ENCODE results near the gene COPZ1. TPM values are rescaled to one million over a fixed set of nuclear protein-coding genes. Genes with fewer than 3 reads are reported as not detected.
A peak's percentile ranks its signal among the peaks of the same experiment; 100 is the strongest.

The COPZ1 gene
- total RNA-seq, 2 donors from 2014 or later = 79.2 to 154 TPM

DNA sequence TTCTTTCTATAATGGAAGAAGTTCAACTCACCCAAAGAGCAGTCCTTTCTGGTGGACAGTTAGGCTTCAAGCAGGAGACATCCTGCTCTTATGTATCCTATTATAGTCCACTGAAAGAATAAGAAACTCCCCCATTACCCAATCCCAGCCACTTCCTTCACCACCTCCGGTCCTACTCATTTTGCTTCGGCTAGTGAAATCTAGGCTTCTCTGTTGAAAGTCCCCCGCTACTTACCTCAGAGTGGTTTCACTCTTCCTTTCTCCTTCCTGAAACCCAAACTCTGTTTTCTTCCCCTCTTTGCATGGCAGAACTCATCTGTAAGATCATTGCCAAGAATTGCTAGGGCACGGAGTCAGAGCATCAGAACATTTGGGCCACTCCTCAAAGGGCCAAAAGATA is 39.5 kb downstream of the COPZ1 start, which contains the start of gene GPR84:
Gene GPR84 (minus strand): TSS at position 74 of the 400 bp plus-strand sequence. CDS start 635 bp downstream, outside the sequence.
- H3K9me3 ChIP-seq = no peaks in the 10 kb centered on the region
- no peaks in the 10 kb centered on the region for H3K27me3 ChIP-seq
- no peak within 1 kb of the TSS for H3K27ac ChIP-seq
- H3K36me3 ChIP-seq = no peaks in the 10 kb centered on the region
- TF ChIP-seq, protein P1, sequence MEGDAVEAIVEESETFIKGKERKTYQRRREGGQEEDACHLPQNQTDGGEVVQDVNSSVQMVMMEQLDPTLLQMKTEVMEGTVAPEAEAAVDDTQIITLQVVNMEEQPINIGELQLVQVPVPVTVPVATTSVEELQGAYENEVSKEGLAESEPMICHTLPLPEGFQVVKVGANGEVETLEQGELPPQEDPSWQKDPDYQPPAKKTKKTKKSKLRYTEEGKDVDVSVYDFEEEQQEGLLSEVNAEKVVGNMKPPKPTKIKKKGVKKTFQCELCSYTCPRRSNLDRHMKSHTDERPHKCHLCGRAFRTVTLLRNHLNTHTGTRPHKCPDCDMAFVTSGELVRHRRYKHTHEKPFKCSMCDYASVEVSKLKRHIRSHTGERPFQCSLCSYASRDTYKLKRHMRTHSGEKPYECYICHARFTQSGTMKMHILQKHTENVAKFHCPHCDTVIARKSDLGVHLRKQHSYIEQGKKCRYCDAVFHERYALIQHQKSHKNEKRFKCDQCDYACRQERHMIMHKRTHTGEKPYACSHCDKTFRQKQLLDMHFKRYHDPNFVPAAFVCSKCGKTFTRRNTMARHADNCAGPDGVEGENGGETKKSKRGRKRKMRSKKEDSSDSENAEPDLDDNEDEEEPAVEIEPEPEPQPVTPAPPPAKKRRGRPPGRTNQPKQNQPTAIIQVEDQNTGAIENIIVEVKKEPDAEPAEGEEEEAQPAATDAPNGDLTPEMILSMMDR (IDR thresholded peaks at IDR 0.05) = no peak
- H3K4me1 ChIP-seq = peaks cover 0 to 26% of the 10 kb centered on the region in 2 donors
- H3K4me3 ChIP-seq = no peak within 1 kb of the TSS
- no peak for DNase-seq (ENCODE audit: low spot score)

DNA sequence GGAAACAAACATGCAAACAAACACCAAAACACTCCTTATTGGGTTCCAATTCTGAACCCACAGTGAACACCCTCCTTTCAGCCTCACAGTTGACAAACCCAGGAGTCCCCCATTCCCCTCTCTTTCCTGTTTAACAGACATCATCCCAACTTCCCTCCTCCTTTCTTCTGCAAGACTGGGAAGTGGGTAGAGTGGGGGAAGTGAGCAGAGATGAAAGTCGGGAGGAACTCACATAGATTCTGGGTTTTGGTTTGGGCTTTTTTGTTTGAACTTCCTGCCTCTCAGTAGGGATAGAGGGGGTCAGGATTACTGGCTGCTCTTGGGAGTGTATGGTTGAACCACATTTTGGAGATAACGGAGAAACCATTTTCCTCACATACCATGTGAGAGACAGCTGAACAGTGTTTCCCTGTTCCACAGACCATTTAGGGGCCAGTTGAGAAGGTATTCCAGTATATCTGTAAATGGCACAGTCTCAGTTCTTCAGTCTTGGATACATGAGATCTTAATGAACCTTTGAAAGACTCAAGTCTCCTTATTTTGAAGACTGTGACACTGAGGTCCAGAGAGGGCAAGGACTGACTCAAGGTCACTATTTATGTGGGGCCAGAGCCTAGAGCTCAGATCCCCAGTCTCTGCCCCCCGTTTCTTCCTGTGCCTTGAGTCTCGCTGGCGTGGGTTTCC is 43.2 kb downstream of the COPZ1 start:
- no peaks in the 10 kb centered on the region for H3K36me3 ChIP-seq
- H3K4me3 ChIP-seq = peak overlapping the region in 1 of 2 donors; percentile 50
- H3K27me3 ChIP-seq = no peaks in the 10 kb centered on the region
- TF ChIP-seq, protein P1 (IDR thresholded peaks at IDR 0.05) = no peak
- H3K4me1 ChIP-seq = peaks cover 0 to 45% of the 10 kb centered on the region in 2 donors
- no peaks in the 10 kb centered on the region for H3K9me3 ChIP-seq
- DNase-seq (ENCODE audit: low spot score) = no peak
- peak overlapping the region; percentile 73 to 92 for H3K27ac ChIP-seq

DNA sequence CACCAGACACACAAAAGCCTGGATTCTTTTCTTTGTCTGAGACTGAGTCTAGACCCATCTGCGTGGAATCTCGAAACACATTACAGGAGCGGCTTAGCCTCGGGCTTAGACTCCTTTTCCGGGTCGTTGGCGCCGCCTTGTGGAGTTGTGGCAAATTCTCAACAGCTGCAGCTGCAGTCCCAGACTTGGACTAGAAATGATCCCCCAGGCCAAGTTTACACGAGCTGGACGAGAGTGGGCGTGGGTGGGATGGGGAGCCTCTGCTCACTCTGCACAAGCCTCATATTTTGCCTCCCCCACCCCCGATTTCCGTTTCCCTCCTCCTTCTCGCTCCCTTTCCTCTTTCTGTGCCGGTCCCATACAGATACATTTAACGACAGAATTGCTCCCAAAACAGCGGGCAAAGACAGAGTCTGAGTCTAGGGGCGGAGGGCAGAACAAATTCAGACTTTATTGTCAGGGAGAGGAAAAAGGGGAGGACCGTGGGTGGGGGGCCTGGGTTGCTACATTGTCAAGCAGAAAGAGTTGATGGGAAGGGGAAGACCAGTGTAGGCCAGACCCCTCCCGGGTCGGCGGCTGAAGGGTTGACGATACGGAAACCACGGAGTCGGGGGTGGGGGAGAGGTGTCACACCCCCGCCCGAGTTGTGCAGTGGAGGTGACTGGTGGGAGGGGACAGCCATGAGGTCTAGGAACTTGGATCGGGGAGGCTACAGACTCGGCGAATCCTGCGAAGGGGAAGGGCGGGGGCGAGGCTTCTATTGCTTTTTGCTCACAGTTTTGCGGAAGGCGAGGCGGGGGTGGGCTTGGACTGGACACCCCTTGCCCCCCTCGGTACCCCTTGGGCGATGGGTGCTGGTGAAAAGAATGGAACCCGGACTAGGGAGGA is 44.0 kb downstream of the COPZ1 start:
- Histone ChIP-seq H3K36me3 (no peaks in the 10 kb centered on the region), H3K4me1 (peaks cover 0 to 52% of the 10 kb centered on the region in 2 donors), H3K27me3 (no peaks in the 10 kb centered on the region), H3K4me3 (peak overlapping the region in 1 of 2 donors; percentile 50), H3K27ac (peak overlapping the region; percentile 73 to 92), H3K9me3 (no peaks in the 10 kb centered on the region)
- TF ChIP-seq, protein P1 (IDR thresholded peaks at IDR 0.05) = peak; percentile 71 to 88
- peak; percentile 93 for DNase-seq (ENCODE audit: low spot score)

DNA sequence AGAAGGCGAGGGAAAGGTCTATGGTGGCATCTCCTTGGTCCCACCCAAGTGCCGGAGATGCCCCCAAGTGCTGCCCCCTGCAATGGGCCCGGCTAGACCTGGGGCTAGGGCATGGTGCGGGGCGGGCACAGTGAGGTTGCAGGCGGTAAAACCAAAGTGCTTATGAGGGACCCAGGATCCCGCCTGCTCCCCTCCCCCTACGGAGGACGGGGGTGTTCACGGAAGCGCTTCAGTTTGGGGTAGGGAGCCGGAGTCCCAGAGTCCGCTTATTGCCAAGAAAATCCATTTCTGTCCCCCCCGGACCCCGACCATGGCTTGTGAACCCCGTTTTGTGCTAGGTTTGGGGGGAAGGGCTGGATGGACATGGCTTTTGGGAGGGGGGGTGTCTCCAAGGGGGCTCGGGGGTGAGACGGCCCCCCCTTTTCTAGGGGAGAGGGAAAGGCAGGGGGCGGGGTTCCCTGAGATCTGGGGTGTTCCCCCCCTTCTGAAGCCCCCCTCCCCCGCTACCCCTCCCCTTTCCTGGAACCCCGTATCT is 44.7 kb downstream of the COPZ1 start:
- Histone ChIP-seq H3K4me3 (peak overlapping the region; percentile 26 to 50), H3K9me3 (no peaks in the 10 kb centered on the region), H3K4me1 (peaks cover 0 to 57% of the 10 kb centered on the region in 2 donors), H3K27me3 (no peaks in the 10 kb centered on the region), H3K36me3 (no peaks in the 10 kb centered on the region), H3K27ac (peak overlapping the region; percentile 73 to 92)
- DNase-seq (ENCODE audit: low spot score) = no peak
- TF ChIP-seq, protein P1 (IDR thresholded peaks at IDR 0.05) = no peak

DNA sequence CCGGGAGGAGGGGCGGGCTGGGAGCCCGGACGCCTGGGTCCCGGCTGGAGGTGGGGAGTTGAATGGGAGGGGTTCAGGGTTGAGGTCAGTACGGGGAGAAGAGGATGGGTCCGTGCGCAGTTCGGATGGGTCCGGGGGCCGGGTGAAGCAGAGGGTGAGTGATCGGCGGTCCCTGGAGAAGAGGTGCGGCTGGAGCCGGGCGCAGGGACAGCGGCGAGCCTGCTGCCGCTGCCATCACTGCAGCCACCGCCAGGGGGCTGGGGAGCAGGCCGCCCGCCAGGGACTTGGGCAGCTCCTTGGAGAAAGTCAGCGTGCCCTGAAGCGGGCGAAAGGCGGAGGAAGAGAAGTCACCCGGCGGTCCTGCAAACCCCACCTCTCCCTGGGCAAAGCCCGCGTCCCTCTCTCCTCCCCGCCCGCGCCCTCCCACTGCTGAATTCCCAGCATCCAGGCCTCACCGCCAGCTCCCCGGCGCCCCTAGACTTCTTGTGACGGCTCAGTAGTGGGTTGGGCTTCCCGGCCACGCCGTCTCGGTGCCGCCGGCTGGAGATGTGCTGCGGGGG is 45.3 kb downstream of the COPZ1 start:
- Histone ChIP-seq H3K9me3 (no peaks in the 10 kb centered on the region), H3K4me1 (peaks cover 0 to 63% of the 10 kb centered on the region in 2 donors), H3K36me3 (no peaks in the 10 kb centered on the region), H3K27me3 (no peaks in the 10 kb centered on the region), H3K4me3 (peak overlapping the region; percentile 26 to 50), H3K27ac (peak overlapping the region; percentile 73 to 92)
- TF ChIP-seq, protein P1 (IDR thresholded peaks at IDR 0.05) = peak; percentile 93 to 97
- DNase-seq (ENCODE audit: low spot score) = peak; percentile 83
